ENCODE results near the gene LMO3.

GRCh38 chr12:16603260-16603915 is 2.6 kb downstream of the LMO3 start:
- TF ChIP-seq, protein P1, sequence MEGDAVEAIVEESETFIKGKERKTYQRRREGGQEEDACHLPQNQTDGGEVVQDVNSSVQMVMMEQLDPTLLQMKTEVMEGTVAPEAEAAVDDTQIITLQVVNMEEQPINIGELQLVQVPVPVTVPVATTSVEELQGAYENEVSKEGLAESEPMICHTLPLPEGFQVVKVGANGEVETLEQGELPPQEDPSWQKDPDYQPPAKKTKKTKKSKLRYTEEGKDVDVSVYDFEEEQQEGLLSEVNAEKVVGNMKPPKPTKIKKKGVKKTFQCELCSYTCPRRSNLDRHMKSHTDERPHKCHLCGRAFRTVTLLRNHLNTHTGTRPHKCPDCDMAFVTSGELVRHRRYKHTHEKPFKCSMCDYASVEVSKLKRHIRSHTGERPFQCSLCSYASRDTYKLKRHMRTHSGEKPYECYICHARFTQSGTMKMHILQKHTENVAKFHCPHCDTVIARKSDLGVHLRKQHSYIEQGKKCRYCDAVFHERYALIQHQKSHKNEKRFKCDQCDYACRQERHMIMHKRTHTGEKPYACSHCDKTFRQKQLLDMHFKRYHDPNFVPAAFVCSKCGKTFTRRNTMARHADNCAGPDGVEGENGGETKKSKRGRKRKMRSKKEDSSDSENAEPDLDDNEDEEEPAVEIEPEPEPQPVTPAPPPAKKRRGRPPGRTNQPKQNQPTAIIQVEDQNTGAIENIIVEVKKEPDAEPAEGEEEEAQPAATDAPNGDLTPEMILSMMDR (IDR thresholded peaks at IDR 0.05): no peak
- no peak for TF ChIP-seq EP300 (IDR thresholded peaks at IDR 0.05)
- TF ChIP-seq POLR2AphosphoS5 (IDR thresholded peaks at IDR 0.05): no peak
